ENCODE results near the gene SMC1A.

DNA sequence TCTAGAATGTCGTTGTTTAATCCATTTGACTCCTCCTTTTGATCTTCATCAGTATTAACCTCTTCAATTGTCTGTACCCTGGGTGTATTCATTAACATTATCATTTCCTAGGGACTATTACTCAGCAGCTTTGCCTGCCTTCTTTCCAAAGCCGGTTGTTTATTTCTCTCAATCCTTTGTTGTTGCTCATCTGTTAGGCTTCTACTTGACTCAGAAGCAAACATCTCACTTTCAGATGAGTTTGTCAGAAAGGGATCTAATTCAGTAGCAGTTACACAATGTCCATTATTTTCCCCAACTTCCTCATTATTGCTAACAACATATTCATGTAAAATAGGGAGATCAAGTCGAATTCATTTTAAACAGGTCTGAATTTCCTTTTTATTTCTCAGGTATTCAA lies 33.8 kb upstream of the SMC1A start:
- TF ChIP-seq POLR2A (IDR thresholded peaks at IDR 0.05) (no peak), EP300 (IDR thresholded peaks at IDR 0.05) (no peak)
